ENCODE measurements around the gene PCDHA4.

Gene PCDHA4

DNA sequence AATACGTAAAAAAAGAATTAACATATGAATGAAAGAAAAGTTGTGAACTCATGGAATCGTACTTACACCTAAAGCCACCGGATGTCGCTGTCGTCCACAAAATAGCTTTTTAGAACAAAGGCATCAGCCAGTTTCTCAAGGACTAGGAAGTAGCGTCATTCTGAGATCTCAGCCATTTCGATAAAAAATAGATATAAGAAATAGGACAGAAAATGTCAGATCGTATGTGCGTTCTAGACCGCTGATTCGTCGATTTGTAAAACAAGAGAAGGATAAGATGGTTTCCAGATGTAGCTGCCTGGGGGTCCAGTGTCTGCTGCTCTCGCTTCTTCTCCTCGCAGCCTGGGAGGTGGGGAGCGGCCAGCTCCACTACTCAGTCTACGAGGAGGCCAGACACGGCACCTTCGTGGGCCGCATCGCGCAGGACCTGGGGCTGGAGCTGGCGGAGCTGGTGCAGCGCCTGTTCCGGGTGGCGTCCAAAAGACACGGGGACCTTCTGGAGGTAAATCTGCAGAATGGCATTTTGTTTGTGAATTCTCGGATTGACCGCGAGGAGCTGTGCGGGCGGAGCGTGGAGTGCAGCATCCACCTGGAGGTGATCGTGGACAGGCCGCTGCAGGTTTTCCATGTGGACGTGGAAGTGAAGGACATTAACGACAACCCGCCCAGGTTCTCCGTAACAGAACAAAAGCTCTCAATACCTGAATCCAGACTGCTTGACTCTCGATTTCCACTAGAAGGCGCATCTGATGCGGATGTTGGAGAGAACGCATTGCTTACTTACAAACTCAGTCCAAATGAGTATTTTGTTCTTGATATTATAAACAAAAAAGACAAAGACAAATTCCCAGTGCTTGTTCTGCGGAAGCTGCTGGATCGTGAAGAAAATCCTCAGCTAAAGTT, 49.2 kb downstream of the PCDHA4 start, which contains the start of gene PCDHA10:
TSS of gene PCDHA10 (plus strand) at position 126 of the 903 bp plus-strand sequence. CDS start at position 278, 152 bp downstream.
- no peak for DNase-seq (ENCODE audit: low read depth in 2 of 2)

- DNase-seq (ENCODE audit: low read depth in 2 of 2): no peak
These were observed 50.5 kb downstream of the PCDHA4 start for GRCh38 chr5:140857177-140857986.

- DNase-seq (ENCODE audit: low read depth in 2 of 2): no peak
These were observed 51.0 kb downstream of the PCDHA4 start for GRCh38 chr5:140857987-140858240.

- DNase-seq (ENCODE audit: low read depth in 2 of 2): no peak
These were observed 55.8 kb downstream of the PCDHA4 start for GRCh38 chr5:140862441-140863295.

Measured in fibroblast of skin of left biceps (primary cell).